HEK293 (cell line): Measurements from ENCODE around the gene SIGLEC5.

Experiments used
- BCL11A ChIP-seq: fragments of 450-650 bp; formaldehyde crosslinking; IDR thresholded peaks from 2 replicates; pipeline ENCODE4 v1.5.1; 2016; ENCODE audit warnings: low read depth, missing biosample characterization, missing genetic modification characterization
- CTCF ChIP-seq: fragments of 450-650 bp; formaldehyde crosslinking; IDR thresholded peaks from 2 replicates; pipeline ENCODE4 v1.5.1; 2016; ENCODE audit warnings: missing biosample characterization, missing genetic modification characterization
- KLF9 ChIP-seq: fragments of 450-650 bp; formaldehyde crosslinking; IDR thresholded peaks from 2 replicates; pipeline ENCODE4 v1.5.1; 2016; ENCODE audit warnings: missing biosample characterization, missing genetic modification characterization, low read depth
- REST ChIP-seq: fragments of 450-650 bp; formaldehyde crosslinking; IDR thresholded peaks from 2 replicates; pipeline ENCODE4 v1.5.1; 2016; ENCODE audit warnings: missing biosample characterization, missing genetic modification characterization
- ZBTB10 ChIP-seq: fragments of 450-650 bp; formaldehyde crosslinking; IDR thresholded peaks from 2 replicates; pipeline ENCODE4 v1.5.1; 2016; ENCODE audit warnings: missing biosample characterization, missing genetic modification characterization
- ZBTB7A ChIP-seq: fragments of 450-650 bp; formaldehyde crosslinking; IDR thresholded peaks from 2 replicates; pipeline ENCODE4 v1.5.1; 2016; ENCODE audit warnings: low read depth, missing biosample characterization, missing genetic modification characterization
- ZFP37 ChIP-seq: fragments of 450-650 bp; formaldehyde crosslinking; IDR thresholded peaks from 2 replicates; pipeline ENCODE4 v1.5.1; 2016; ENCODE audit warnings: missing biosample characterization, missing genetic modification characterization
- ZNF174 ChIP-seq: fragments of 450-650 bp; formaldehyde crosslinking; IDR thresholded peaks from 2 replicates; pipeline ENCODE4 v1.5.0; 2017; ENCODE audit warnings: missing biosample characterization, mild to moderate bottlenecking, missing genetic modification characterization
- ZNF2 ChIP-seq: fragments of 450-650 bp; formaldehyde crosslinking; IDR thresholded peaks from 2 replicates; pipeline ENCODE4 v1.5.1; 2016; ENCODE audit warnings: missing biosample characterization, missing genetic modification characterization
- ZNF548 ChIP-seq: fragments of 450-650 bp; formaldehyde crosslinking; IDR thresholded peaks from 2 replicates; pipeline ENCODE4 v1.5.1; 2016; ENCODE audit warnings: missing biosample characterization, missing genetic modification characterization

DNA sequence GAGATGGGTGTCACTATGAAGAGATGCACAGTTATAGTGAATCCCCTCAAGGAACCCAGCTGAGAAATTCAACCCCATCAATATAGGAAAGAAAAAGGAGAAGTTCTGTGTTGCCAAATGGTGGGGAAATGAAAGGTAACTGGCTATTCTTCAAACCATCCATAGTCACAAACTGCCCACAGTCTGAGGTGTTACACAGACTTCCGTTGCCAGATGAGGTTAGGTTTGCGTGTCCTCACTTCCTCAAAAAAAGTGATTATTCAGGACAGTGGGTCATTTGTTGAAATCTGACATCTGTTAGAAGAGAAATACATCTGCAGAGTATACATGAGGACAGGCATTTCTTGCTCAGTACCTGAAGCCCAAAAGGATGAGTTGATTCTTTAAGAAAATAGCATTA is 9.0 kb downstream of the SIGLEC5 start:
- TF ChIP-seq REST (tag by site-specific recombination): no peak
- no peak for TF ChIP-seq CTCF (tag by site-specific recombination)
- TF ChIP-seq ZBTB10 (tag by site-specific recombination): no peak
- TF ChIP-seq ZNF174 (tag by site-specific recombination): no peak
- TF ChIP-seq ZNF548: no peak
- TF ChIP-seq BCL11A (tag by site-specific recombination): no peak
- TF ChIP-seq ZFP37: no peak
- TF ChIP-seq ZNF2 (tag by site-specific recombination): no peak
- TF ChIP-seq KLF9 (tag by site-specific recombination): no peak
- no peak for TF ChIP-seq ZBTB7A (tag by site-specific recombination)
